ENCODE measurements around the gene PTK7.

The PTK7 gene

GRCh38 chr6:43093436-43094289 lies 17.5 kb downstream of the PTK7 start:
- Histone ChIP-seq H3K4me1 (ENCODE audit: control insufficient read depth, insufficient read depth, low read length, poor library complexity, severe bottlenecking) (no peaks in the 10 kb centered on the region), H3K4me3 (ENCODE audit: insufficient read depth, low read depth, low read length, poor library complexity, severe bottlenecking) (no peak overlapping the region), H3K27me3 (replicated peaks; ENCODE audit: control insufficient read depth, insufficient read depth, low read length, poor library complexity, severe bottlenecking) (no peaks in the 10 kb centered on the region), H3K36me3 (ENCODE audit: control insufficient read depth, insufficient read depth, low read length) (no peaks in the 10 kb centered on the region), H3K9me3 (ENCODE audit: control insufficient read depth, low read length) (no peaks in the 10 kb centered on the region), H3K27ac (ENCODE audit: insufficient read depth, low read length, poor library complexity, severe bottlenecking) (no peak overlapping the region)
- no peak for DNase-seq

DNA sequence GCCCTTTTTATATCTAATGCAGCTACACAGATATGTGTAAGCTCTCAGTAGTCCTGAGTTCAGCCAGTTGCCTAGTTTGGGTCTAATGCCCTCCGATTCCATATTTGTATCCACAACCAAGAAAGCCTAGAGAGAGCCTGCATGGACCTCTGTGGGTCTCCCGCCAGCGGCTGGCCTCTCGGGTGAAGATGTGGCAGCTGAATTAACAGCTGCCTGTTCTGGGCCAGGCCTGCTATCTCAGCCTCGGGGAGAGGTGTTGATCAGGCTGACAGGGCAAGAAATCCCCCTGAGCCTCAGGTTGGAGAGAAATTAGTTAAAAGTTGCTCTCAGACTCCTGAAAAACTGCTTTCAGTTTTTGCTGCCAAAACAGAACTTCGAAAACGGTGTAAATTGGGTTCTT lies 19.8 kb downstream of the PTK7 start:
- Histone ChIP-seq H3K27me3 (replicated peaks; ENCODE audit: control insufficient read depth, insufficient read depth, low read length, poor library complexity, severe bottlenecking) (no peaks in the 10 kb centered on the region), H3K36me3 (ENCODE audit: control insufficient read depth, insufficient read depth, low read length) (no peaks in the 10 kb centered on the region), H3K4me3 (ENCODE audit: insufficient read depth, low read depth, low read length, poor library complexity, severe bottlenecking) (no peak overlapping the region), H3K9me3 (ENCODE audit: control insufficient read depth, low read length) (no peaks in the 10 kb centered on the region), H3K27ac (ENCODE audit: insufficient read depth, low read length, poor library complexity, severe bottlenecking) (no peak overlapping the region), H3K4me1 (ENCODE audit: control insufficient read depth, insufficient read depth, low read length, poor library complexity, severe bottlenecking) (no peaks in the 10 kb centered on the region)
- DNase-seq, result no peak

GRCh38 chr6:43096451-43097097 lies 20.5 kb downstream of the PTK7 start:
- Histone ChIP-seq H3K36me3 (ENCODE audit: control insufficient read depth, insufficient read depth, low read length) (no peaks in the 10 kb centered on the region), H3K9me3 (ENCODE audit: control insufficient read depth, low read length) (no peaks in the 10 kb centered on the region), H3K27me3 (replicated peaks; ENCODE audit: control insufficient read depth, insufficient read depth, low read length, poor library complexity, severe bottlenecking) (no peaks in the 10 kb centered on the region), H3K4me1 (ENCODE audit: control insufficient read depth, insufficient read depth, low read length, poor library complexity, severe bottlenecking) (no peaks in the 10 kb centered on the region), H3K4me3 (ENCODE audit: insufficient read depth, low read depth, low read length, poor library complexity, severe bottlenecking) (no peak overlapping the region), H3K27ac (ENCODE audit: insufficient read depth, low read length, poor library complexity, severe bottlenecking) (no peak overlapping the region)
- DNase-seq, result no peak

DNA sequence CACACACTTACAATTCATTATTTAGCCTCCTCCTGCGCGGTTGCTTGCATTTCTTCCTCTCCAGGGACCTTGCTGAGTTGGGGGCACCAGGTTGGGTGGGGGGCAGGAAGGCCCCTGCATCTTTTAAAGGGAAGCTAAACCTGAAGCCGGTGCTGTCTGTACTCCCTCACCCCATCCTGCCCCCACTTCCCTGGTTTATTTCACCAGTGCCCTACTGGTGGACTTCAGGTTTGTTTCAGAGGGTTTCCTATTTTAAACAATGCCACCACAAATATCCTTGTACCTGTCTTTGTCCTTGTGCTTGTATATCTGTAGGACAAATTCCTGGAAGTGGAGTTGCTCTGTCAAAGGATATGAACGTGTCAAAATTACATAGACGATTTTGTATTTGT lies 21.0 kb downstream of the PTK7 start:
- DNase-seq, result no peak
- Histone ChIP-seq H3K4me3 (ENCODE audit: insufficient read depth, low read depth, low read length, poor library complexity, severe bottlenecking) (no peak overlapping the region), H3K27ac (ENCODE audit: insufficient read depth, low read length, poor library complexity, severe bottlenecking) (no peak overlapping the region), H3K4me1 (ENCODE audit: control insufficient read depth, insufficient read depth, low read length, poor library complexity, severe bottlenecking) (no peaks in the 10 kb centered on the region), H3K27me3 (replicated peaks; ENCODE audit: control insufficient read depth, insufficient read depth, low read length, poor library complexity, severe bottlenecking) (no peaks in the 10 kb centered on the region), H3K9me3 (ENCODE audit: control insufficient read depth, low read length) (no peaks in the 10 kb centered on the region), H3K36me3 (ENCODE audit: control insufficient read depth, insufficient read depth, low read length) (no peaks in the 10 kb centered on the region)

DNA sequence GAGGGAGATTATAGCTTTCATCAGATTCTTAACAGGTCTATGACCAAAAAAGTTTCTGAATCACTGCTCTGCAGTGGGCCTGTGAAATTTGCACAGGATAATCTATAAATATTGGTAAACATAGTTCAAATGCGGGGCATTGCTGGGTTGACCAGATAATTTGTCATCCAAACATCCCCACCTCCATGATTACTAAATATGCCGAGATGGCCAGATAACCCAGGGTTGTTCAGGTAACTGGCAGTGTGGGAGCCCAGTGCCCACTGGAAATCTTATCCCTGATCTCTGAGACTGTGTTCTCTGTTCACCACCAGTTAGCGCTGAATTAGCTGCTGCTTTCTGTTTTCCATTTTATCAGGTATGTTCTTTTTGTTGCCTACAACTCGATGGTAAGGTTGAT lies 21.4 kb downstream of the PTK7 start:
- no peaks in the 10 kb centered on the region for H3K36me3 ChIP-seq (ENCODE audit: control insufficient read depth, insufficient read depth, low read length)
- no peak overlapping the region for H3K4me3 ChIP-seq (ENCODE audit: insufficient read depth, low read depth, low read length, poor library complexity, severe bottlenecking)
- H3K4me1 ChIP-seq (ENCODE audit: control insufficient read depth, insufficient read depth, low read length, poor library complexity, severe bottlenecking), result no peaks in the 10 kb centered on the region
- H3K27ac ChIP-seq (ENCODE audit: insufficient read depth, low read length, poor library complexity, severe bottlenecking), result no peak overlapping the region
- H3K27me3 ChIP-seq (replicated peaks; ENCODE audit: control insufficient read depth, insufficient read depth, low read length, poor library complexity, severe bottlenecking), result no peaks in the 10 kb centered on the region
- H3K9me3 ChIP-seq (ENCODE audit: control insufficient read depth, low read length), result no peaks in the 10 kb centered on the region
- no peak for DNase-seq

GRCh38 chr6:43101497-43101896 lies 25.4 kb downstream of the PTK7 start:
- H3K4me3 ChIP-seq (ENCODE audit: insufficient read depth, low read depth, low read length, poor library complexity, severe bottlenecking), result no peak overlapping the region
- no peaks in the 10 kb centered on the region for H3K9me3 ChIP-seq (ENCODE audit: control insufficient read depth, low read length)
- H3K4me1 ChIP-seq (ENCODE audit: control insufficient read depth, insufficient read depth, low read length, poor library complexity, severe bottlenecking), result no peaks in the 10 kb centered on the region
- no peaks in the 10 kb centered on the region for H3K27me3 ChIP-seq (replicated peaks; ENCODE audit: control insufficient read depth, insufficient read depth, low read length, poor library complexity, severe bottlenecking)
- H3K27ac ChIP-seq (ENCODE audit: insufficient read depth, low read length, poor library complexity, severe bottlenecking), result no peak overlapping the region
- no peak for DNase-seq
- no peaks in the 10 kb centered on the region for H3K36me3 ChIP-seq (ENCODE audit: control insufficient read depth, insufficient read depth, low read length)

GRCh38 chr6:43103253-43103876 lies 27.3 kb downstream of the PTK7 start:
- Histone ChIP-seq H3K27ac (ENCODE audit: insufficient read depth, low read length, poor library complexity, severe bottlenecking) (no peak overlapping the region), H3K9me3 (ENCODE audit: control insufficient read depth, low read length) (no peaks in the 10 kb centered on the region), H3K4me1 (ENCODE audit: control insufficient read depth, insufficient read depth, low read length, poor library complexity, severe bottlenecking) (no peaks in the 10 kb centered on the region), H3K27me3 (replicated peaks; ENCODE audit: control insufficient read depth, insufficient read depth, low read length, poor library complexity, severe bottlenecking) (no peaks in the 10 kb centered on the region), H3K4me3 (ENCODE audit: insufficient read depth, low read depth, low read length, poor library complexity, severe bottlenecking) (no peak overlapping the region), H3K36me3 (ENCODE audit: control insufficient read depth, insufficient read depth, low read length) (no peaks in the 10 kb centered on the region)
- no peak for DNase-seq

GRCh38 chr6:43105538-43106222 lies 29.6 kb downstream of the PTK7 start:
- no peak overlapping the region for H3K4me3 ChIP-seq (ENCODE audit: insufficient read depth, low read depth, low read length, poor library complexity, severe bottlenecking)
- H3K4me1 ChIP-seq (ENCODE audit: control insufficient read depth, insufficient read depth, low read length, poor library complexity, severe bottlenecking), result no peaks in the 10 kb centered on the region
- DNase-seq, result no peak
- H3K27ac ChIP-seq (ENCODE audit: insufficient read depth, low read length, poor library complexity, severe bottlenecking), result no peak overlapping the region
- H3K9me3 ChIP-seq (ENCODE audit: control insufficient read depth, low read length), result no peaks in the 10 kb centered on the region
- no peaks in the 10 kb centered on the region for H3K36me3 ChIP-seq (ENCODE audit: control insufficient read depth, insufficient read depth, low read length)
- no peaks in the 10 kb centered on the region for H3K27me3 ChIP-seq (replicated peaks; ENCODE audit: control insufficient read depth, insufficient read depth, low read length, poor library complexity, severe bottlenecking)

DNA sequence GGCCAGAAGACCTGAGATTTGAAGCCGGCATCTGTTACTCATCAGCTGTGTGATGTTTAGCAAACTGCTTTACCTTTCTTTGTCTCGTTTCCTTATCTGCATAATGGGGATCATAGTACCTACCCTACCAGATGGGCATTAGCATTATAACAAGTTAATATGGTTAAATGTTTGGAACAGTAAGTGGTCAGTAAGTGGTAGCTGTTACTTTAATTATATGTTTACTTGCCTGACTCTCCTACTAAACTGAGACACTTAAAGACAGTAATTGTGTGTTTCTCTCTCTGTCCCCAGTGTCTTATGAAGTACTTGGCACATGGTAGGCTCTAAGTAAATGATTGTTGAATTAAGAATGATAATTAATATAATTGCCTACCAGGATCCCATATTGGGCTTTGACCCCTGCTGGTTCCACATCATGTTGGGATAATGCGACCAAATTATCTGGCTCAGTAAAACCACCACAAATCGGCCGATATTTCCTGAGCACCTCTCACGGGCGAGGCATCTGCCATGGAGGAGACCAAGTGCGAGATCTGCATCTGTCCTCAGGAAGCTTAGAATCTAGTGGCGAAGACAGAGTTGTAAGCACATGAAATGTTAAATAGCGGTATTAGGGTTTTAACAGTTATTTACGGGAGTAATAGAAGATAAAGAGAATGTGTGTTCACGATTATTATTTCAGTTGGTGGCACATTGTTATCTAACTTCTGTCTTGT lies 31.4 kb downstream of the PTK7 start:
- no peak overlapping the region for H3K27ac ChIP-seq (ENCODE audit: insufficient read depth, low read length, poor library complexity, severe bottlenecking)
- H3K4me1 ChIP-seq (ENCODE audit: control insufficient read depth, insufficient read depth, low read length, poor library complexity, severe bottlenecking), result no peaks in the 10 kb centered on the region
- no peak overlapping the region for H3K4me3 ChIP-seq (ENCODE audit: insufficient read depth, low read depth, low read length, poor library complexity, severe bottlenecking)
- no peaks in the 10 kb centered on the region for H3K27me3 ChIP-seq (replicated peaks; ENCODE audit: control insufficient read depth, insufficient read depth, low read length, poor library complexity, severe bottlenecking)
- DNase-seq, result no peak
- H3K36me3 ChIP-seq (ENCODE audit: control insufficient read depth, insufficient read depth, low read length), result no peaks in the 10 kb centered on the region
- H3K9me3 ChIP-seq (ENCODE audit: control insufficient read depth, low read length), result no peaks in the 10 kb centered on the region

All from effector memory CD4-positive, alpha-beta T cell (primary cell).